ENCODE data around the gene TBX19. TPM values are rescaled to one million over a fixed set of nuclear protein-coding genes. Genes with fewer than 3 reads are reported as not detected.

Gene TBX19
- total and polyA plus RNA-seq, 2 of the 8 experiments (the other 6 are each of a cell fraction or from before 2014, with no cell fraction given): 1.0 to 1.8 TPM

- TF ChIP-seq, protein P1, sequence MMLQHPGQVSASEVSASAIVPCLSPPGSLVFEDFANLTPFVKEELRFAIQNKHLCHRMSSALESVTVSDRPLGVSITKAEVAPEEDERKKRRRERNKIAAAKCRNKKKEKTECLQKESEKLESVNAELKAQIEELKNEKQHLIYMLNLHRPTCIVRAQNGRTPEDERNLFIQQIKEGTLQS (IDR thresholded peaks at IDR 0.05; ENCODE audit: insufficient read depth, low read depth, low read length): no peak
- no peak for TF ChIP-seq CTCF (IDR thresholded peaks at IDR 0.05; ENCODE audit: control extremely low read depth in 1 of 3, insufficient read depth in 1 of 3, low read depth in 1 of 3, low read length in 3 of 3)
- no peak for TF ChIP-seq PHF8 (conservative IDR thresholded peaks at IDR 0.05; ENCODE audit: low read depth, low read length)
- TF ChIP-seq KDM4A (IDR thresholded peaks at IDR 0.05; ENCODE audit: low read depth, low read length, severe bottlenecking): no peak
These were observed 14.0 kb upstream of the TBX19 start (continued) for GRCh38 chr1:168266644-168267186.

Data from H1 (cell line).